Omental fat pad (tissue), 4 donors: ENCODE results near the gene PRKAR1B. TPM values are rescaled to one million over a fixed set of nuclear protein-coding genes. Genes with fewer than 3 reads are reported as not detected.
"Not testable (repeated sequence)": the region's sequence is repeated elsewhere in the genome, so short reads cannot be mapped to it uniquely, and the experiment has no call there.

Experiments used
- ATAC-seq: fragments of 150-250 bp; one replicate; pipeline ENCODE4 v1.9.1; 2016; ENCODE audit warnings: mild to moderate bottlenecking, moderate library complexity; ENCODE audit not compliant: low FRiP score
- DNase-seq: peaks from one replicate; pipeline ENCODE4 v3.0.0-alpha.2; 2019; ENCODE audit warnings: low spot score
- CTCF ChIP-seq, 3 donors: fragments of 450-650 bp; IDR thresholded peaks; one replicate each; pipeline ENCODE4 v1.5.1; 2016 to 2017; ENCODE audit warnings: antibody characterized with exemption in 3 of 3, mild to moderate bottlenecking in 3 of 3, moderate library complexity in 2 of 3
- total RNA-seq, 4 donors: library from RNA; depleted of rRNA; stranded (reverse); fragments of >200 nt; gene quantifications; one replicate each; pipeline ENCODE4 v1.1.0, GENCODE V29; 2016

Gene PRKAR1B
- total RNA-seq, 4 donors from 2014 or later, result 9.0 to 11.4 (median 10.3) TPM

GRCh38 chr7:557558-557881, 169.6 kb downstream of the PRKAR1B start:
- no peak for TF ChIP-seq CTCF (IDR thresholded peaks at IDR 0.05)
- DNase-seq (no peak), ATAC-seq (no peak)

- DNase-seq (no peak), ATAC-seq (no peak)
- TF ChIP-seq CTCF (IDR thresholded peaks at IDR 0.05), result no peak
These were observed 170.1 kb downstream of the PRKAR1B start for GRCh38 chr7:556837-557557.

- no peak for DNase-seq
- ATAC-seq, result no peak
- TF ChIP-seq CTCF (IDR thresholded peaks at IDR 0.05), result no peak
These were observed 170.7 kb downstream of the PRKAR1B start for GRCh38 chr7:556291-556826.

- TF ChIP-seq CTCF (IDR thresholded peaks at IDR 0.05), result no peak
- DNase-seq, result no peak
- ATAC-seq, result no peak
These were observed 171.4 kb downstream of the PRKAR1B start for GRCh38 chr7:555551-556160.

GRCh38 chr7:553636-554111, 173.4 kb downstream of the PRKAR1B start:
- ATAC-seq, result no peak
- no peak for DNase-seq
- no peak for TF ChIP-seq CTCF (IDR thresholded peaks at IDR 0.05)

GRCh38 chr7:552868-553635, 174.0 kb downstream of the PRKAR1B start:
- ATAC-seq (no peak), DNase-seq (no peak)
- TF ChIP-seq CTCF (IDR thresholded peaks at IDR 0.05), result no peak

- not testable (repeated sequence) for DNase-seq, ATAC-seq
These were observed 174.8 kb downstream of the PRKAR1B start for GRCh38 chr7:552151-552867.

- DNase-seq, result not testable (repeated sequence)
These were observed 175.5 kb downstream of the PRKAR1B start for GRCh38 chr7:551615-551970.

More at GRCh38 chr7:551615-551970, 175.5 kb downstream of the PRKAR1B start:
- not testable (repeated sequence) for ATAC-seq
